DND-41 (cell line): ENCODE results near the gene PCDHA10.

Source experiments
- ATAC-seq: fragments of 200-7000 bp; cut with Tn5 transposase; 3 replicates; pipeline ENCODE4 v1.9.1; 2021; ENCODE audit warnings: low read depth; ENCODE audit not compliant: insufficient read depth
- DNase-seq: peaks from one replicate; pipeline ENCODE4 v3.0.0-alpha.2; 2020
- H2AFZ ChIP-seq: 2 replicates; pipeline ENCODE4 v1.6.0; 2012; ENCODE audit warnings: low read depth, low read length
- H3K27ac ChIP-seq: 2 replicates; pipeline ENCODE4 v1.5.1; 2012; ENCODE audit warnings: low read length, inconsistent platforms
- H3K27me3 ChIP-seq: fragments of 200-600 bp; sonication (generic); 2 replicates; pipeline ENCODE4 v1.6.0; 2012; ENCODE audit warnings: low read length, mild to moderate bottlenecking, inconsistent platforms; ENCODE audit not compliant: insufficient read depth, poor library complexity
- H3K36me3 ChIP-seq: 2 replicates; pipeline ENCODE4 v1.5.1; 2012; ENCODE audit warnings: low read length, inconsistent platforms; ENCODE audit not compliant: insufficient read depth
- H3K4me1 ChIP-seq: 2 replicates; pipeline ENCODE4 v1.5.1; 2012; ENCODE audit warnings: mild to moderate bottlenecking, low read length; ENCODE audit not compliant: insufficient read depth
- H3K4me2 ChIP-seq: 2 replicates; pipeline ENCODE4 v1.6.0; 2012; ENCODE audit warnings: mild to moderate bottlenecking, moderate library complexity, low read length, inconsistent platforms; ENCODE audit not compliant: insufficient read depth
- H3K4me3 ChIP-seq, 2 experiments: fragments of 200-600 bp in 1 of 2; shearing (Covaris generic) in 1 of 2; 2 replicates each; pipeline ENCODE4 v1.5.1; 2012 to 2016; ENCODE audit warnings: inconsistent platforms in 2 of 2, low read length in 2 of 2, mild to moderate bottlenecking in 2 of 2, low read depth in 1 of 2, moderate library complexity in 1 of 2
- H3K79me2 ChIP-seq: 2 replicates; pipeline ENCODE4 v1.6.0; 2012; ENCODE audit warnings: low read length, inconsistent platforms; ENCODE audit not compliant: insufficient read depth
- H3K9ac ChIP-seq: 2 replicates; pipeline ENCODE4 v1.6.0; 2012; ENCODE audit warnings: low read depth, mild to moderate bottlenecking, inconsistent platforms, low read length, moderate library complexity
- H3K9me3 ChIP-seq: 2 replicates; pipeline ENCODE4 v1.5.1; 2012; ENCODE audit warnings: low read length, moderate library complexity, mild to moderate bottlenecking, inconsistent platforms; ENCODE audit not compliant: insufficient read depth, severe bottlenecking
- H4K20me1 ChIP-seq: 2 replicates; pipeline ENCODE4 v1.6.0; 2012; ENCODE audit warnings: low read length; ENCODE audit not compliant: insufficient read depth
- CTCF ChIP-seq: IDR thresholded peaks from 2 replicates; pipeline ENCODE4 v1.5.1; 2012; ENCODE audit warnings: borderline replicate concordance, low read length, moderate library complexity, mild to moderate bottlenecking; ENCODE audit not compliant: poor library complexity, severe bottlenecking; ENCODE audit errors: extremely low read depth
- EZH2 ChIP-seq: IDR thresholded peaks from 3 replicates; pipeline ENCODE4 v1.6.1; 2012; ENCODE audit warnings: borderline replicate concordance, low read depth, mild to moderate bottlenecking, moderate library complexity, low read length, inconsistent platforms; ENCODE audit not compliant: severe bottlenecking

The PCDHA10 gene

GRCh38 chr5:140883927-140884697 is 28.4 kb downstream of the PCDHA10 start:
- Histone ChIP-seq H3K9me3 (no peaks in the 10 kb centered on the region), H4K20me1 (no peaks in the 10 kb centered on the region), H3K27ac (no peak overlapping the region), H3K27me3 (peaks cover 7% of the 10 kb centered on the region), H3K9ac (no peak overlapping the region), H3K4me2 (no peak overlapping the region), H3K79me2 (no peaks in the 10 kb centered on the region), H3K4me3 (no peak overlapping the region), H2AFZ (no peak overlapping the region), H3K4me1 (no peaks in the 10 kb centered on the region), H3K36me3 (no peaks in the 10 kb centered on the region)
- DNase-seq, result no peak
- no peak for ATAC-seq
- TF ChIP-seq EZH2 (no peak), CTCF (no peak)

GRCh38 chr5:140916325-140916724 is 60.6 kb downstream of the PCDHA10 start:
- H3K4me3 ChIP-seq, result no peak overlapping the region
- H2AFZ ChIP-seq, result no peak overlapping the region
- no peak for TF ChIP-seq CTCF
- no peak for TF ChIP-seq EZH2
- H3K4me1 ChIP-seq, result no peaks in the 10 kb centered on the region
- H3K9ac ChIP-seq, result no peak overlapping the region
- H3K27me3 ChIP-seq, result no peaks in the 10 kb centered on the region
- ATAC-seq (no peak), DNase-seq (no peak)
- no peak overlapping the region for H3K27ac ChIP-seq
- no peaks in the 10 kb centered on the region for H4K20me1 ChIP-seq
- H3K79me2 ChIP-seq, result no peaks in the 10 kb centered on the region
- H3K4me2 ChIP-seq, result no peak overlapping the region
- no peaks in the 10 kb centered on the region for H3K36me3 ChIP-seq
- no peaks in the 10 kb centered on the region for H3K9me3 ChIP-seq
